Liver (tissue), 9 donors: ENCODE data around the gene CRYL1. TPM values are rescaled to one million over a fixed set of nuclear protein-coding genes. Genes with fewer than 3 reads are reported as not detected.

ENCODE experiments used
- DNase-seq: peaks from one replicate; pipeline ENCODE4 v3.0.0-alpha.2; 2017; ENCODE audit warnings: low spot score
- H3K27ac ChIP-seq, 2 donors: one replicate each; pipeline ENCODE4 v1.7.0; 2013; ENCODE audit warnings: inconsistent platforms in 2 of 2, low read length in 2 of 2, control low read depth in 1 of 2, low read depth in 1 of 2, mild to moderate bottlenecking in 1 of 2
- H3K27me3 ChIP-seq, 4 donors: one replicate each; pipeline versions ENCODE4 v1.6.1 to v1.7.0; 2013; ENCODE audit warnings: low read length in 3 of 4, inconsistent platforms in 1 of 4, mild to moderate bottlenecking in 1 of 4, moderate library complexity in 1 of 4; ENCODE audit not compliant: control insufficient read depth in 4 of 4, insufficient read depth in 4 of 4
- H3K36me3 ChIP-seq, 4 donors: one replicate each; pipeline versions ENCODE4 v1.6.1 to v1.7.0; 2013; ENCODE audit warnings: low read length in 3 of 4, mild to moderate bottlenecking in 3 of 4, low read depth in 1 of 4, moderate library complexity in 1 of 4; ENCODE audit not compliant: control insufficient read depth in 4 of 4, insufficient read depth in 3 of 4
- H3K4me1 ChIP-seq, 4 donors: one replicate each; pipeline versions ENCODE4 v1.6.1 to v1.7.0; 2013; ENCODE audit warnings: low read length in 3 of 4, mild to moderate bottlenecking in 3 of 4, moderate library complexity in 1 of 4; ENCODE audit not compliant: control insufficient read depth in 4 of 4, insufficient read depth in 4 of 4
- H3K4me3 ChIP-seq, 3 donors: one replicate each; pipeline versions ENCODE4 v1.6.1 to v1.7.0; 2013; ENCODE audit warnings: low read length in 3 of 3, control low read depth in 1 of 3, low read depth in 1 of 3, mild to moderate bottlenecking in 1 of 3
- H3K9ac ChIP-seq, 2 donors: one replicate each; pipeline ENCODE4 v1.7.0; 2013; ENCODE audit warnings: low read length in 2 of 2, mild to moderate bottlenecking in 2 of 2, moderate library complexity in 2 of 2, control low read depth in 1 of 2, low read depth in 1 of 2
- H3K9me3 ChIP-seq, 4 donors: one replicate each; pipeline versions ENCODE4 v1.6.1 to v1.7.0; 2013; ENCODE audit warnings: low read length in 3 of 4; ENCODE audit not compliant: control insufficient read depth in 4 of 4
- ATF3 ChIP-seq: IDR thresholded peaks from 2 replicates; pipeline ENCODE4 v1.6.1; 2016; ENCODE audit warnings: antibody characterized with exemption
- EGR1 ChIP-seq, 2 donors: IDR thresholded peaks; 2 replicates each; pipeline ENCODE4 v1.6.1; 2016 to 2018; ENCODE audit warnings: antibody characterized with exemption in 2 of 2, low read depth in 2 of 2
- FOXA1 ChIP-seq: IDR thresholded peaks from 2 replicates; pipeline ENCODE4 v1.6.1; 2016; ENCODE audit warnings: antibody characterized with exemption
- FOXA2 ChIP-seq: IDR thresholded peaks from 2 replicates; pipeline ENCODE4 v1.6.1; 2016; ENCODE audit warnings: antibody characterized with exemption
- GABPA ChIP-seq, 2 donors: IDR thresholded peaks in 1 of 2; conservative IDR thresholded peaks in 1 of 2; 2 replicates each; pipeline ENCODE4 v1.6.1; 2016; ENCODE audit warnings: antibody characterized with exemption in 2 of 2, mild to moderate bottlenecking in 1 of 2, moderate library complexity in 1 of 2
- HNF4A ChIP-seq, 2 donors: conservative IDR thresholded peaks; 2 replicates each; pipeline ENCODE4 v1.6.1; 2016; ENCODE audit warnings: antibody characterized with exemption in 2 of 2, mild to moderate bottlenecking in 2 of 2
- HNF4G ChIP-seq: IDR thresholded peaks from 2 replicates; pipeline ENCODE4 v1.6.1; 2016; ENCODE audit warnings: antibody characterized with exemption
- JUND ChIP-seq, 2 donors: IDR thresholded peaks; 2 replicates each; pipeline ENCODE4 v1.6.1; 2016; ENCODE audit warnings: antibody characterized with exemption in 2 of 2
- NR2F2 ChIP-seq: IDR thresholded peaks from 2 replicates; pipeline ENCODE4 v1.6.1; 2016; ENCODE audit warnings: antibody characterized with exemption
- RAD21 ChIP-seq, 2 donors: IDR thresholded peaks; 2 replicates each; pipeline ENCODE4 v1.6.1; 2016; ENCODE audit warnings: antibody characterized with exemption in 2 of 2, mild to moderate bottlenecking in 2 of 2
- REST ChIP-seq: IDR thresholded peaks from 2 replicates; pipeline ENCODE4 v1.6.1; 2016; ENCODE audit warnings: antibody characterized with exemption, mild to moderate bottlenecking
- RXRA ChIP-seq, 2 donors: IDR thresholded peaks; 2 replicates each; pipeline ENCODE4 v1.6.1; 2017 to 2018; ENCODE audit warnings: antibody characterized with exemption in 2 of 2, mild to moderate bottlenecking in 1 of 2
- SP1 ChIP-seq: IDR thresholded peaks from 2 replicates; pipeline ENCODE4 v1.6.1; 2018; ENCODE audit warnings: antibody characterized with exemption, mild to moderate bottlenecking
- TAF1 ChIP-seq: conservative IDR thresholded peaks from 2 replicates; pipeline ENCODE4 v1.6.1; 2016; ENCODE audit warnings: antibody characterized with exemption, mild to moderate bottlenecking
- YY1 ChIP-seq: IDR thresholded peaks from 2 replicates; pipeline ENCODE4 v1.6.1; 2016; ENCODE audit warnings: antibody characterized with exemption, mild to moderate bottlenecking
- WGBS: extraction: QIAGEN DNeasy Blood & Tissue Kit; methylation state at CpG from one replicate; pipeline ENCODE4 v1.1.7; 2013; 5-methylcytosine and 5-hydroxymethylcytosine counted together
- polyA plus RNA-seq, 2 donors: library from polyadenylated mRNA; stranded (reverse) in 1 of 2; unstranded in 1 of 2; fragments of 200-250 nt in 1 of 2; fragments of >200 nt in 1 of 2; fragmentation: Nextera tagmentation in 1 of 2; extraction: Ambion mirVana in 1 of 2; gene quantifications; one replicate each; pipeline versions ENCODE4 v1.2.1 to v1.2.3, GENCODE V29; 2013 to 2015
- total RNA-seq, 2 donors: library from RNA; depleted of rRNA; stranded (reverse); fragments of >200 nt; gene quantifications; one replicate each; pipeline ENCODE4 v1.2.3, GENCODE V29; 2014
- TF ChIP-seq, protein P1 (sequence below): IDR thresholded peaks from 2 replicates; pipeline ENCODE4 v1.6.1; 2016; ENCODE audit warnings: antibody characterized with exemption
- TF ChIP-seq, protein P2 (sequence below): IDR thresholded peaks from 2 replicates; pipeline ENCODE4 v1.6.1; 2016; ENCODE audit warnings: antibody characterized with exemption
- TF ChIP-seq, protein P3 (sequence below): fragments of 150-350 bp; IDR thresholded peaks from 2 replicates; pipeline ENCODE4 v1.5.1; 2017; ENCODE audit warnings: improper control_type of control experiment, low read depth, low read length; ENCODE audit not compliant: missing input control
- donor health status: healthy.
- donor health status: healthy.
- donor health status: healthy.
- donor health status: healthy.
- donor health status: healthy.

Gene CRYL1
- total and polyA plus RNA-seq, 4 donors = 87.8 to 179 (median 168) TPM

GRCh38 chr13:20381401-20381800 lies 144.3 kb downstream of the CRYL1 start (continued):
- TF ChIP-seq, protein P1, sequence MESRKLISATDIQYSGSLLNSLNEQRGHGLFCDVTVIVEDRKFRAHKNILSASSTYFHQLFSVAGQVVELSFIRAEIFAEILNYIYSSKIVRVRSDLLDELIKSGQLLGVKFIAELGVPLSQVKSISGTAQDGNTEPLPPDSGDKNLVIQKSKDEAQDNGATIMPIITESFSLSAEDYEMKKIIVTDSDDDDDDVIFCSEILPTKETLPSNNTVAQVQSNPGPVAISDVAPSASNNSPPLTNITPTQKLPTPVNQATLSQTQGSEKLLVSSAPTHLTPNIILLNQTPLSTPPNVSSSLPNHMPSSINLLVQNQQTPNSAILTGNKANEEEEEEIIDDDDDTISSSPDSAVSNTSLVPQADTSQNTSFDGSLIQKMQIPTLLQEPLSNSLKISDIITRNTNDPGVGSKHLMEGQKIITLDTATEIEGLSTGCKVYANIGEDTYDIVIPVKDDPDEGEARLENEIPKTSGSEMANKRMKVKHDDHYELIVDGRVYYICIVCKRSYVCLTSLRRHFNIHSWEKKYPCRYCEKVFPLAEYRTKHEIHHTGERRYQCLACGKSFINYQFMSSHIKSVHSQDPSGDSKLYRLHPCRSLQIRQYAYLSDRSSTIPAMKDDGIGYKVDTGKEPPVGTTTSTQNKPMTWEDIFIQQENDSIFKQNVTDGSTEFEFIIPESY = no peak

DNA sequence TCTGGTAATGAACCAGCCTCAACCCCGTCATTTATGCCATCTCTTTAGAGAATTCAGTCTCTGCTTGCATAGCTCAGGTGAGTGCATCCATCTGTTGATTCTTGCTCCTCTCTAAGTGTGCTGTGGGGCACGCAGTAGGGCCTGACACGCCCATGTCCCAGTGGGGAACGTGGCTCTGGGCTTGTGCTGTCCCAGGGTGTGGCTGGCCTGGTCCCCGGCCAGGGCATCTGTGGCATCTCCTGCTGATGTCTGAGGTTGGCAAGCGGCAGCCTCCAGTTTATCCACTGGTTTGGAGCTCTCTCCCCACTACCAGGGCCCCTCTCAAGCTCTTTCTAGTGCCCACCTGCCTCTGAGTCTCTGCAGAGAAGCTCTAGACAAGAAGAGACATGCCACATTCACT lies 146.9 kb downstream of the CRYL1 start:
- WGBS = 75% methylated on average over 6 of the region's 6 CpGs

More for the DNA sequence above, 146.9 kb downstream of the CRYL1 start:
- Histone ChIP-seq H3K36me3 (no peaks in the 10 kb centered on the region), H3K27ac (no peak overlapping the region), H3K9ac (no peak overlapping the region), H3K9me3 (no peaks in the 10 kb centered on the region), H3K27me3 (no peaks in the 10 kb centered on the region), H3K4me3 (no peak overlapping the region), H3K4me1 (no peaks in the 10 kb centered on the region)
- no peak for TF ChIP-seq JUND (IDR thresholded peaks at IDR 0.05)
- no peak for TF ChIP-seq EGR1 (IDR thresholded peaks at IDR 0.05; ENCODE audit: low read depth in 2 of 2)
- TF ChIP-seq, protein P2, sequence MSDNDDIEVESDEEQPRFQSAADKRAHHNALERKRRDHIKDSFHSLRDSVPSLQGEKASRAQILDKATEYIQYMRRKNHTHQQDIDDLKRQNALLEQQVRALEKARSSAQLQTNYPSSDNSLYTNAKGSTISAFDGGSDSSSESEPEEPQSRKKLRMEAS = no peak
- TF ChIP-seq RAD21 (IDR thresholded peaks at IDR 0.05) = no peak
- no peak for TF ChIP-seq HNF4G
- no peak for TF ChIP-seq ATF3
- TF ChIP-seq, protein P1 = no peak
- no peak for TF ChIP-seq GABPA (IDR thresholded peaks at IDR 0.05 in 1 of 2, conservative IDR thresholded peaks at IDR 0.05 in 1 of 2)
- TF ChIP-seq REST = no peak
- TF ChIP-seq, protein P3, sequence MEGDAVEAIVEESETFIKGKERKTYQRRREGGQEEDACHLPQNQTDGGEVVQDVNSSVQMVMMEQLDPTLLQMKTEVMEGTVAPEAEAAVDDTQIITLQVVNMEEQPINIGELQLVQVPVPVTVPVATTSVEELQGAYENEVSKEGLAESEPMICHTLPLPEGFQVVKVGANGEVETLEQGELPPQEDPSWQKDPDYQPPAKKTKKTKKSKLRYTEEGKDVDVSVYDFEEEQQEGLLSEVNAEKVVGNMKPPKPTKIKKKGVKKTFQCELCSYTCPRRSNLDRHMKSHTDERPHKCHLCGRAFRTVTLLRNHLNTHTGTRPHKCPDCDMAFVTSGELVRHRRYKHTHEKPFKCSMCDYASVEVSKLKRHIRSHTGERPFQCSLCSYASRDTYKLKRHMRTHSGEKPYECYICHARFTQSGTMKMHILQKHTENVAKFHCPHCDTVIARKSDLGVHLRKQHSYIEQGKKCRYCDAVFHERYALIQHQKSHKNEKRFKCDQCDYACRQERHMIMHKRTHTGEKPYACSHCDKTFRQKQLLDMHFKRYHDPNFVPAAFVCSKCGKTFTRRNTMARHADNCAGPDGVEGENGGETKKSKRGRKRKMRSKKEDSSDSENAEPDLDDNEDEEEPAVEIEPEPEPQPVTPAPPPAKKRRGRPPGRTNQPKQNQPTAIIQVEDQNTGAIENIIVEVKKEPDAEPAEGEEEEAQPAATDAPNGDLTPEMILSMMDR = no peak
- TF ChIP-seq NR2F2 = no peak
- TF ChIP-seq FOXA2 = no peak
- TF ChIP-seq YY1 = no peak
- TF ChIP-seq SP1 = no peak
- TF ChIP-seq RXRA (IDR thresholded peaks at IDR 0.05) = no peak
- TF ChIP-seq HNF4A (conservative IDR thresholded peaks at IDR 0.05) = no peak
- no peak for TF ChIP-seq TAF1
- no peak for TF ChIP-seq FOXA1
- no peak for DNase-seq
